ENCODE data around the gene TNS3.

Gene TNS3

GRCh38 chr7:47512481-47513176, 69.3 kb downstream of the TNS3 start:
- no peak overlapping the region for H2AFZ ChIP-seq (ENCODE audit: low read length)
- H4K20me1 ChIP-seq (ENCODE audit: insufficient read depth, low read length) = no peaks in the 10 kb centered on the region
- H3K27ac ChIP-seq (ENCODE audit: low read length) = no peak overlapping the region
- no peaks in the 10 kb centered on the region for H3K9me2 ChIP-seq (replicated peaks; ENCODE audit: insufficient read depth, low read length)
- no peak overlapping the region for H3K4me2 ChIP-seq (ENCODE audit: low read depth, low read length)
- no peak overlapping the region for H3K4me3 ChIP-seq (ENCODE audit: low read length)
- no peaks in the 10 kb centered on the region for H3K27me3 ChIP-seq (replicated peaks; ENCODE audit: insufficient read depth, low read length)
- peaks cover 24% of the 10 kb centered on the region for H3K79me2 ChIP-seq (ENCODE audit: low read length)
- H3K4me1 ChIP-seq (ENCODE audit: low read length) = no peaks in the 10 kb centered on the region
- TF ChIP-seq EZH2 (optimal IDR thresholded peaks at IDR 0.05; ENCODE audit: low read depth, low read length) = no peak
- no peak for TF ChIP-seq CTCF (IDR thresholded peaks at IDR 0.05; ENCODE audit: low read length)
- TF ChIP-seq EZH2phosphoT487 (IDR thresholded peaks at IDR 0.05; ENCODE audit: low read length) = no peak
- no peak overlapping the region for H3K9ac ChIP-seq (ENCODE audit: low read length)
- H3K36me3 ChIP-seq (replicated peaks; ENCODE audit: insufficient read depth, low read length) = no peaks in the 10 kb centered on the region
- no peaks in the 10 kb centered on the region for H3K9me3 ChIP-seq (replicated peaks; ENCODE audit: insufficient read depth, low read length)
- H3F3A ChIP-seq (ENCODE audit: insufficient read depth, low read length) = no peaks in the 10 kb centered on the region
- DNase-seq = no peak

- Histone ChIP-seq H3K36me3 (replicated peaks; ENCODE audit: insufficient read depth, low read length) (no peaks in the 10 kb centered on the region), H3K27me3 (replicated peaks; ENCODE audit: insufficient read depth, low read length) (no peaks in the 10 kb centered on the region), H3K4me3 (ENCODE audit: low read length) (no peak overlapping the region), H3K9me3 (replicated peaks; ENCODE audit: insufficient read depth, low read length) (no peaks in the 10 kb centered on the region), H2AFZ (ENCODE audit: low read length) (no peak overlapping the region), H4K20me1 (ENCODE audit: insufficient read depth, low read length) (no peaks in the 10 kb centered on the region), H3K4me1 (ENCODE audit: low read length) (no peaks in the 10 kb centered on the region), H3K4me2 (ENCODE audit: low read depth, low read length) (no peak overlapping the region), H3F3A (ENCODE audit: insufficient read depth, low read length) (no peaks in the 10 kb centered on the region), H3K9ac (ENCODE audit: low read length) (no peak overlapping the region), H3K27ac (ENCODE audit: low read length) (no peak overlapping the region), H3K79me2 (ENCODE audit: low read length) (peaks cover 24% of the 10 kb centered on the region), H3K9me2 (replicated peaks; ENCODE audit: insufficient read depth, low read length) (no peaks in the 10 kb centered on the region)
- DNase-seq = no peak
- TF ChIP-seq EZH2 (optimal IDR thresholded peaks at IDR 0.05; ENCODE audit: low read depth, low read length) = no peak
- no peak for TF ChIP-seq EZH2phosphoT487 (IDR thresholded peaks at IDR 0.05; ENCODE audit: low read length)
- no peak for TF ChIP-seq CTCF (IDR thresholded peaks at IDR 0.05; ENCODE audit: low read length)
Measured at GRCh38 chr7:47511699-47512370, 70.1 kb downstream of the TNS3 start.

- H3K27ac ChIP-seq (ENCODE audit: low read length) = no peak overlapping the region
- H2AFZ ChIP-seq (ENCODE audit: low read length) = no peak overlapping the region
- H4K20me1 ChIP-seq (ENCODE audit: insufficient read depth, low read length) = no peaks in the 10 kb centered on the region
- peaks cover 17% of the 10 kb centered on the region for H3K79me2 ChIP-seq (ENCODE audit: low read length)
- no peaks in the 10 kb centered on the region for H3K4me1 ChIP-seq (ENCODE audit: low read length)
- H3K4me3 ChIP-seq (ENCODE audit: low read length) = no peak overlapping the region
- no peak overlapping the region for H3K4me2 ChIP-seq (ENCODE audit: low read depth, low read length)
- no peaks in the 10 kb centered on the region for H3K9me3 ChIP-seq (replicated peaks; ENCODE audit: insufficient read depth, low read length)
- DNase-seq = no peak
- H3K9ac ChIP-seq (ENCODE audit: low read length) = no peak overlapping the region
- TF ChIP-seq EZH2phosphoT487 (IDR thresholded peaks at IDR 0.05; ENCODE audit: low read length) (no peak), CTCF (IDR thresholded peaks at IDR 0.05; ENCODE audit: low read length) (no peak), EZH2 (optimal IDR thresholded peaks at IDR 0.05; ENCODE audit: low read depth, low read length) (no peak)
- no peaks in the 10 kb centered on the region for H3K9me2 ChIP-seq (replicated peaks; ENCODE audit: insufficient read depth, low read length)
- H3K27me3 ChIP-seq (replicated peaks; ENCODE audit: insufficient read depth, low read length) = no peaks in the 10 kb centered on the region
- H3F3A ChIP-seq (ENCODE audit: insufficient read depth, low read length) = no peaks in the 10 kb centered on the region
- H3K36me3 ChIP-seq (replicated peaks; ENCODE audit: insufficient read depth, low read length) = no peaks in the 10 kb centered on the region
Measured at GRCh38 chr7:47510786-47511185, 71.1 kb downstream of the TNS3 start.
